GM21423 (cell line): ENCODE data around the gene IMMP2L.
"Not testable (repeated sequence)": the region's sequence is repeated elsewhere in the genome, so short reads cannot be mapped to it uniquely, and the experiment has no call there.

ENCODE experiments used
- ATAC-seq: cut with Tn5 transposase; IDR thresholded peaks from one replicate; pipeline ENCODE4 v1.9.1; 2021; ENCODE audit warnings: mild to moderate bottlenecking, moderate library complexity; ENCODE audit not compliant: unreplicated experiment

Gene IMMP2L

DNA sequence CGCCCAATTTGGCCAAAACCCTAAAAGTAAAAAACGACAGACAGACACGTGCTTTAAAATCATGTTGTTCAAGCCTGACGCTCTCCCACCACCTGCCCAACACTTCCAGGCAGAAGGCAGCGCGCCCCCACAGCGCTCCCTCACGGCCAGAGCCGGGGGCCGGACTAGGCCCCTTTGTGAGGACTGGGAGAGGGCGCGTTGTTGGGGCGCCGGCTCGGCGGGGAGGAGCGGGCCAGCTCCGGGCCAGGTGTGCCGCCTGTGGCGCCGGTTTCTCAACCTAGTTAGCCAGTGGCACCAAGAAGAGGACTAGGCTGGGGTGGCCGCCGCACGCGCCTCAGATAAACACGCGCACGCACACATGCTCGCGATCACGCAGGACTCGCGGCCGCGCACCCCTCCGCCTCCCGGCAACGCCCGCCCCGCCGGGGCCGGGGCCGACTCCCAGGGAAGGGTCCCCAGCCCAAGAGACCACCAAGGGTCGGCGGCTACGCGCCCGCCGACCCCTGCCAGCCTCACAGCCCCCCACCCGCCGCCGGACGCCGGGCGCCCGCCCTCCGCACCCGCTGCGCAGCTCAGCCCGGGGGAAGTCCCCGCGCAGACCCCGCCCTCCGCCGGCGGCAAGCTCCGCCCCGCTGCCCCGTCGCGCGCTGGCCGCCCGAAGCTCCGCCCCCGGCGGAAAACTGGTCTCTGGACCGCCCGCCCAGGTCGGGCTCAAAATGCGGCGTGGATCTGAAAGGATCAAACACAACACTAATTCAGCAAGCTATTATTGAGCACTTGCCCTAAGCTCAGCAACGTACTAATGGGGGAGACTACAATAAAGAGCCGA, at the start of gene IMMP2L:
Gene IMMP2L (minus strand): TSS at position 589 of the 829 bp plus-strand sequence.
- peak; percentile 83 for ATAC-seq

- not testable (repeated sequence) for ATAC-seq
These were observed 47.4 kb upstream of the IMMP2L start for GRCh38 chr7:111609483-111610254.

GRCh38 chr7:111607621-111608020, 45.3 kb upstream of the IMMP2L start:
- ATAC-seq, result no peak

- no peak for ATAC-seq
These were observed 43.0 kb upstream of the IMMP2L start for GRCh38 chr7:111605246-111605645.

GRCh38 chr7:111600091-111600490, 37.8 kb upstream of the IMMP2L start:
- no peak for ATAC-seq

DNA sequence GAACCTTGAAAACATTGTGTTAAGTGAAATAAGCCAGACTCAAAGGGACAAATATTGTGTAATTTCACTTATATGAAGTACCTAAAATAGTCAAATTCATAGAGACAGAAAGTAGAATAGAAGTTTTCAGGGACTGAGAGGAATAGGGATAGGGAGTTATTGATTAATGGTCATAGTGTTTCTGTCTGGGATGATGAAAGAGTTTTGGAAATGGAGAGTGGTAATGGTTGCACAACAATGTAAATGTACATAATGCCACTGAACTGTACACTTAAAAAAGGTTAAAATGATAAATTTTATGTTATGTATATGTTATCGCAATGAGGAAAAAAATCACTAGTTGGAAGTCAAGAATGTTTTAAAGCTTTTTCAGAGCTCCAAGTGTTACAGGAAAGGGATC, 33.5 kb upstream of the IMMP2L start:
- no peak for ATAC-seq

GRCh38 chr7:111594602-111595001, 32.3 kb upstream of the IMMP2L start:
- ATAC-seq, result no peak

- ATAC-seq, result no peak
These were observed 31.1 kb upstream of the IMMP2L start for GRCh38 chr7:111593343-111593742.

GRCh38 chr7:111588065-111588433, 25.8 kb upstream of the IMMP2L start:
- ATAC-seq, result no peak

DNA sequence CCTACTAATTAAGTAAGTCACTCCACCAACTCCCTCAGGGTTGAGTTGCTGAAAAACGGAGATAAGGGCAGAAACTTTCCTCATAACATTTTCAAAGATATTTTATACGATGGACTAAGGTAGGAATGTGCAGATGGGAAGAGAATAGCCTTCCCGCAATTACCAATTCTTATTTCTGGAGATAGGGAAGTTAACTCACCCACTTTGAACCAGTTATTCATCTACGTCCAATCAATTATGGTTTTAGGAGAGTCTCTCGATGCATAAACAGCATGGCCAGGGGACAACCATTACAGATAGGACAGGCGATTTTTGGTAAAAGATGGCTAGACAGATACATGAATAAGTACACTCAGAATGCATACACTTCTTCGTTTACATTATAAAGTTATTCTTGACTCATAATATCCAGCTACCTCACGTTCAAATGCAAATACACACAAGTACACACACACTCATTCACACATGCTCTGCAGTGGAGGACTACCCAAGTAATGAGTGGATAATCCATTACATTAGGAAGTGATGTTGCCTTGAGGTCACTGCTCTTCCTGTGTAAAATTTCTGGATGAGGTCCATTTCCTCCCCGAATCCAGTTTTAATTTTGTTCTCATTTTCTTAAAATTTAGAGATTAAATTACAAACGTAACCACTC, 25.2 kb upstream of the IMMP2L start:
- no peak for ATAC-seq

DNA sequence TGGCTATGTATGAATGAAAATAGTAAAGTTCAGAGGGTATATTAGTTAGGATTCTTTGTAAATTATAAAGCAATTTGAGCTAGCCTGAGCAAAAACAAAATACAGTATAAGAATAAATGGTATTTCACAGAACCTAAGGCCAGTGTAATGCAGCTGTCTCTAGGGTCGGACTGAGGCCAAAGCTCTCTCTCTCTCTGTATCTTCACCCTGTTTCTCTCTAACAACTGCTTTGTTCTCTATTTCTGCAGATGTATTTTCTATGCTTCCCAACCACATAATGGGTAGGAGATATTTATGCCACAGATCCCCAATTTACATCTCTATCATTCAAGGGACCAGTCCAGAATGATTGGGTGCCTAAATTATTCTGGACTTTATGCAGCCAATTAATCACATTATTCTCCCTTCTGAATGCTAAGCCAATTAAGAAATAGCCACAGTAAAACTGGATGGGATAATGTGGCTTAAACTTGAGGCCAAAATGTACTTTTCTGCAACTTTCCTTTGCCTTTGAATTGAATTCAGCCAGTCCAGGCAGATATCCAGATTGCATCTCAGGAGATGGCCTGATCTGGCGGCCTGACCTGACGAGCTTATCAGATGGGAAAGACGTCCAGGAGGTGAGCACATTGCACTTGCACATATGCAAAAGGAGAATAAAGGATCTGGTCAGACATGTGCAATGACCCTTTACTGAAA, 24.6 kb upstream of the IMMP2L start:
- no peak for ATAC-seq

DNA sequence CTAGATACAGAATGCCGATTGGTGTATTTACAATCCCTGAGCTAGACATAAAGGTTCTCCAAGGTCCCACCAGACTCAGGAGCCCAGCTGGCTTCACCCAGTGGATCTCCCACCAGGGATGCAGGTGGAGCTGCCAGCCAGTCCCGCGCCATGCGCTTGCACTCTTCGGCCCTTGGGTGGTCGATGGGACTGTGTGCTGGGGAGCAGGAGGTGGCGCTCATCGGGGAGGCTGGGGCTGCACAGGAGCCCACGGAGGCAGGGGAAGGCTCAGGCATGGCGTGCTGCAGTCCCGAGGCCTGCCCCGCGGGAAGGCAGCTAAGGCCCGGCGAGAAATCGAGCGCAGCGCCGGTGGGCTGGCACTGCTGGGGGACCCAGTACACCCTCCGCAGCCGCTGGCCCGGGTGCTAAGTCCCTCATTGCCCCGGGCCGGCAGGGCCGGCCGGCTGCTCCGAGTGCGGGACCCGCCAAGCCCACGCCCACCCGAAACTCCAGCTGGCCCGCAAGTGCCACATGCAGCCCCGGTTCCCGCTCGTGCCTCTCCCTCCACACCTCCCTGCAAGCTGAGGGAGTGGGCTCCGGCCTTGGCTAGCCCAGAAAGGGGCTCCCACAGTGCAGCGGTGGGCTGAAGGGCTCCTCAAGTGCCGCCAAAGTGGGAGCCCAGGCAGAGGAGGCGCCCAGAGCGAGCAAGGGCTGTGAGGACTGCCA, 19.6 kb upstream of the IMMP2L start:
- not testable (repeated sequence) for ATAC-seq

DNA sequence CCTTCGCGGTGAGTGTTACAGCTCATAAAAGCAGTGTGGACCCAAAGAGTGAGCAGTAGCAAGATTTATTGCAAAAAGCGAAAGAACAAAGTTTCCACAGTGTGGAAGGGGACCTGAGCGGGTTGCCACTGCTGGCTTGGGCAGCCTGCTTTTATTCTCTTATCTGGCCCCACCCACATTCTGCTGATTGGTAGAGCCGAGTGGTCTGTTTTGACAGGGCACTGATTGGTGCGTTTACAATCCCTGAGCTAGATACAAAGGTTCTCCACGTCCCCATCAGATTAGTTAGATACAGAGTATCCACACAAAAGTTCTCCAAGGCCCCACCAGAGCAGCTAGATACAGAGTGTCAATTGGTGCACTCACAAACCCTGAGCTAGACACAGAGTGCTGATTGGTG, 18.9 kb upstream of the IMMP2L start:
- ATAC-seq, result not testable (repeated sequence)

GRCh38 chr7:111578754-111579153, 16.5 kb upstream of the IMMP2L start:
- no peak for ATAC-seq

DNA sequence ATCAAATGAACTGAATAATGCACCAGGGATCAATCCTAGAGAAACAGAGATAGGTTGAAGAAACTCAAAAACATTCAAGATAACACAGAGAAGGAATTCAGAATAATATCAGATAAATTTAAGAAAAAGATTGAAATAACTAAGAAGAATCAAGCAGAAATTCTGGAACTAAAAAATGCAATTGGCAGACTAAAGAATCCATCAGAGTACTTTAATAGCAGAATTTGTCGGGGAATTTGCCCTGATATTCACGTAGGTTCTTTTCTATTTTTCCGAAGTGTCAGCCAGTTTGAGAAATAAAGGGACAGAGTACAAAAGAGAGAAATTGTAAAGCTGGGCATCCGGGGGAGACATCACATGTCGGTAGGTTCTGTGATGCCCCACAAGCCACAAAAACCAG, 9.4 kb upstream of the IMMP2L start:
- ATAC-seq, result no peak

- ATAC-seq, result no peak
These were observed 6.7 kb upstream of the IMMP2L start for GRCh38 chr7:111568870-111569462.

DNA sequence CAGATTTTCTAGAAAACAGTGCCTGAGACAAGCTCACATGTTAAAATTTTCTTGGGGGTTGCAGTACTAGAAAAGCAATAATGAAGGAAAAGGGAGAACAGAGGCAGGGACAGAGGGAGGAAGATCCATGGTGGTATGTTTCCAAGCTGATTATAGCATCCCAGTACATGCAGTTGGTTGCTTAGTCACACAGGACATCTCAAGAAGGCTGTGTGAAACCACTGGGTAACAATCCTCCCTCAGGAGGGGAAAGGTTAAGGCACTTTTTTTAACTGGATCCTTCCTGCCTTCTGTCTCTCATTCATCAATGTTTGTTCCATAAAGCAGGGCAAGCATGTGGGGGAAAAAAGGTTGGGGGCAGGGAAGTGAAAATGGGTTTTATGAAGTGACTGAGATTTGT, 6.1 kb upstream of the IMMP2L start:
- ATAC-seq, result no peak

DNA sequence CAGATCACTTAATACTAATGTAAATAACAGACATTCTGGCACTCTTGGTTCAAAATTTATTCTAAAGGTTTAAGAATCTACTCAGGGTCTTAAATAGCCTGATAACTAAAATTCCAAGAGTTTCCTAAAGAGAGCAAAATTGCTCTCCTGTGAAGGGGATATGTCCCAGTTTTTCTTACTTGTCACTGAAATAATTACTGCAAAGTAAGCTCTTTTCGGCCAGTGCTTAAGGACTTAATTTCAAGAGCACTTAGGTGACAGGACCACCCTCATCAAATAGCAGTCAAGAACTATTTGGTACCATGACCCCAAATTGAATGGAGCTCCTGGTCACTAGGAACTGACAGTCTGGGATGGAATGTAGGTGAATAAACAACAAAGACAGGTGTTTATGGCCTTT, 1.8 kb upstream of the IMMP2L start:
- ATAC-seq, result no peak

GRCh38 chr7:111561654-111561903, 713 bp downstream of the IMMP2L start:
- no peak for ATAC-seq
